ENCODE data around the gene ATXN1. TPM values are rescaled to one million over a fixed set of nuclear protein-coding genes. Genes with fewer than 3 reads are reported as not detected.

The ATXN1 gene
- polyA plus RNA-seq, 1 donor (not counting 4 experiments of a cell fraction or from before 2014, with no cell fraction given) = 9.7 TPM

DNA sequence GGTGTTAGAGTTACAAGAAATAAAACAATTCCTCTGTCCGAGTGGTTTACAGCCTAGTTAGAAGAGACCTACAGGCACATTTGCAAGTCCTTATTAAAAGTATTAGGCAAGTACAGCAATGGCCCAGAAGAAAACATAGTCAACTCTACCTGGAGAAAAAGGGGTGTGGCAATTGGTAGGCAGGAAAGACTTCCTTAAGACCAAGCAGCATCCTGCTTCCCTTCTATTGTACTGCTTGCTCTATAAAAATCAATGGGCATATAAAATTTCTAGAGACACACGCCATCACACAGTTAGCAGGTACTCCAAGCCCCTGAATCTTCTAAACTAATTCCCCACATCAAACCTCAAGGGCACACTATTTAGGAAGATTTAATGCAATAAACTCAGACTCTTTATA is 185.6 kb downstream of the ATXN1 start:
- H3K9ac ChIP-seq (ENCODE audit: control insufficient read depth, extremely low read depth, insufficient read depth, low read length) = no peak overlapping the region
- dilution Hi-C loops (cut with MboI; ENCODE audit: extremely low pct_ligation_motif_present, low sequenced_read_pairs) = no loop called here

DNA sequence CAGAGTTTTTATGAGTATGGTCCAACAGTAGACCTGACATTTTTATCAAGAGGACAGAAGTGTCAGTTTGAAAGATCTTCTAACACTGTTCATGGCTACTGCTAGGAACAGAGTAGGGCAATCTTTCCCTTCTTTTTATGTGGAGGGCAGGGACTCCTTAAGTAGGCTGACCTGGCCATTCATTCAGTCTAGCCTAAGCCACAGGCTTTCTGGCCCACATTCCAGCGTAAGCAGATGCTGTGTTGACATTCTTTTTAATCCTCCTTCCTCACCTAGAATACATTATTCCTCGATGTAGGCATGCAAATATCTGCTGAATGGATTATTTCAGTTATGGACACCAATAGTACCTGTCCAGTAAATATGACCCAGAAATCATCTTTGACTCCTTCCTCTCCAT is 188.3 kb downstream of the ATXN1 start:
- Histone ChIP-seq H3K4me1 (ENCODE audit: control insufficient read depth, extremely low read depth, insufficient read depth, low read length) (no peaks in the 10 kb centered on the region), H3K9me1 (ENCODE audit: control insufficient read depth, extremely low read depth, insufficient read depth, low read length) (peaks cover 2% of the 10 kb centered on the region), H4K20me1 (ENCODE audit: control insufficient read depth, extremely low read depth, insufficient read depth, low read length) (no peaks in the 10 kb centered on the region), H3K27me3 (ENCODE audit: control insufficient read depth, extremely low read depth, insufficient read depth, low read length) (no peaks in the 10 kb centered on the region), H3K36me3 (ENCODE audit: control insufficient read depth in 2 of 2, extremely low read depth in 1 of 2, insufficient read depth in 2 of 2, low read length in 2 of 2) (no peaks in the 10 kb centered on the region), H3K9ac (ENCODE audit: control insufficient read depth, extremely low read depth, insufficient read depth, low read length) (no peak overlapping the region), H3K9me3 (ENCODE audit: control insufficient read depth, low read depth, low read length) (no peaks in the 10 kb centered on the region), H3K4me3 (ENCODE audit: control insufficient read depth in 2 of 3, extremely low read depth in 1 of 3, insufficient read depth in 2 of 3, low read depth in 1 of 3, low read length in 3 of 3) (no peak overlapping the region), H3K79me2 (ENCODE audit: control insufficient read depth, insufficient read depth, low read length) (no peaks in the 10 kb centered on the region), H3K4me2 (ENCODE audit: control insufficient read depth, extremely low read depth, insufficient read depth, low read depth, low read length) (no peak overlapping the region), H2AFZ (ENCODE audit: control insufficient read depth, low read length) (no peak overlapping the region), H3K27ac (ENCODE audit: control insufficient read depth, insufficient read depth, low read length) (no peak overlapping the region)
- TF ChIP-seq, protein P1, sequence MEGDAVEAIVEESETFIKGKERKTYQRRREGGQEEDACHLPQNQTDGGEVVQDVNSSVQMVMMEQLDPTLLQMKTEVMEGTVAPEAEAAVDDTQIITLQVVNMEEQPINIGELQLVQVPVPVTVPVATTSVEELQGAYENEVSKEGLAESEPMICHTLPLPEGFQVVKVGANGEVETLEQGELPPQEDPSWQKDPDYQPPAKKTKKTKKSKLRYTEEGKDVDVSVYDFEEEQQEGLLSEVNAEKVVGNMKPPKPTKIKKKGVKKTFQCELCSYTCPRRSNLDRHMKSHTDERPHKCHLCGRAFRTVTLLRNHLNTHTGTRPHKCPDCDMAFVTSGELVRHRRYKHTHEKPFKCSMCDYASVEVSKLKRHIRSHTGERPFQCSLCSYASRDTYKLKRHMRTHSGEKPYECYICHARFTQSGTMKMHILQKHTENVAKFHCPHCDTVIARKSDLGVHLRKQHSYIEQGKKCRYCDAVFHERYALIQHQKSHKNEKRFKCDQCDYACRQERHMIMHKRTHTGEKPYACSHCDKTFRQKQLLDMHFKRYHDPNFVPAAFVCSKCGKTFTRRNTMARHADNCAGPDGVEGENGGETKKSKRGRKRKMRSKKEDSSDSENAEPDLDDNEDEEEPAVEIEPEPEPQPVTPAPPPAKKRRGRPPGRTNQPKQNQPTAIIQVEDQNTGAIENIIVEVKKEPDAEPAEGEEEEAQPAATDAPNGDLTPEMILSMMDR (optimal IDR thresholded peaks at IDR 0.05 in 1 of 3, IDR thresholded peaks at IDR 0.05 in 1 of 3, conservative IDR thresholded peaks at IDR 0.05 in 1 of 3; ENCODE audit: extremely low read depth in 1 of 3, insufficient read depth in 2 of 3, low read length in 3 of 3) = no peak
- no peak for TF ChIP-seq EZH2 (IDR thresholded peaks at IDR 0.05; ENCODE audit: low read length)
- FAIRE-seq = no peak
- DNase-seq (ENCODE audit: low read depth, low spot score) = no peak
- dilution Hi-C loops (cut with MboI; ENCODE audit: extremely low pct_ligation_motif_present, low sequenced_read_pairs) = no loop called here

More for the DNA sequence above, 185.6 kb downstream of the ATXN1 start:
- Histone ChIP-seq H4K20me1 (ENCODE audit: control insufficient read depth, extremely low read depth, insufficient read depth, low read length) (no peaks in the 10 kb centered on the region), H3K4me2 (ENCODE audit: control insufficient read depth, extremely low read depth, insufficient read depth, low read depth, low read length) (no peak overlapping the region), H2AFZ (ENCODE audit: control insufficient read depth, low read length) (no peak overlapping the region), H3K27me3 (ENCODE audit: control insufficient read depth, extremely low read depth, insufficient read depth, low read length) (no peaks in the 10 kb centered on the region), H3K79me2 (ENCODE audit: control insufficient read depth, insufficient read depth, low read length) (no peaks in the 10 kb centered on the region), H3K4me1 (ENCODE audit: control insufficient read depth, extremely low read depth, insufficient read depth, low read length) (no peaks in the 10 kb centered on the region), H3K4me3 (ENCODE audit: control insufficient read depth in 2 of 3, extremely low read depth in 1 of 3, insufficient read depth in 2 of 3, low read depth in 1 of 3, low read length in 3 of 3) (no peak overlapping the region), H3K27ac (ENCODE audit: control insufficient read depth, insufficient read depth, low read length) (no peak overlapping the region), H3K36me3 (ENCODE audit: control insufficient read depth in 2 of 2, extremely low read depth in 1 of 2, insufficient read depth in 2 of 2, low read length in 2 of 2) (peaks cover 0 to 2% of the 10 kb centered on the region in 2 experiments), H3K9me1 (ENCODE audit: control insufficient read depth, extremely low read depth, insufficient read depth, low read length) (peaks cover 2% of the 10 kb centered on the region), H3K9me3 (ENCODE audit: control insufficient read depth, low read depth, low read length) (no peaks in the 10 kb centered on the region)
- no peak for DNase-seq (ENCODE audit: low read depth, low spot score)
- FAIRE-seq = no peak
- TF ChIP-seq EZH2 (IDR thresholded peaks at IDR 0.05; ENCODE audit: low read length) = no peak
- TF ChIP-seq, protein P1 (optimal IDR thresholded peaks at IDR 0.05 in 1 of 3, IDR thresholded peaks at IDR 0.05 in 1 of 3, conservative IDR thresholded peaks at IDR 0.05 in 1 of 3; ENCODE audit: extremely low read depth in 1 of 3, insufficient read depth in 2 of 3, low read length in 3 of 3) = no peak

All from keratinocyte (primary cell).